Activated T-helper 2 cell treated with anti-CD3 and anti-CD28 coated beads, Interferon-gamma antibody, Interleukin-2, Interleukin-4, amounts not matched to agents 10 μg/mL and 5 μg/mL and 100 μg/mL, durations not matched to agents 14 hours and 24 hours and 36 hours (primary cell): ENCODE measurements around the gene ACSL4. TPM values are rescaled to one million over a fixed set of nuclear protein-coding genes. Genes with fewer than 3 reads are reported as not detected.

ENCODE experiments used
- DNase-seq: peaks from one replicate; pipeline ENCODE4 v3.0.0; 2021; ENCODE audit warnings: low spot score
- H3K27ac Mint-ChIP-seq: one replicate; pipeline ENCODE4 v1.8.0; 2021; ENCODE audit warnings: mixed read lengths
- H3K27me3 Mint-ChIP-seq: one replicate; pipeline ENCODE4 v1.8.0; 2021; ENCODE audit warnings: low read depth, mixed read lengths
- H3K36me3 Mint-ChIP-seq: one replicate; pipeline ENCODE4 v1.8.0; 2021; ENCODE audit warnings: low read depth, mixed read lengths
- H3K4me1 Mint-ChIP-seq: one replicate; pipeline ENCODE4 v1.8.0; 2021; ENCODE audit warnings: low read depth, mixed read lengths
- H3K4me3 Mint-ChIP-seq: one replicate; pipeline ENCODE4 v1.8.0; 2021; ENCODE audit warnings: low read depth, mild to moderate bottlenecking, moderate library complexity, mixed read lengths
- H3K9me3 Mint-ChIP-seq: one replicate; pipeline ENCODE4 v1.8.0; 2021; ENCODE audit warnings: mixed read lengths
- intact Hi-C: fragments of 100-400 bp; cut with micrococcal nuclease; formaldehyde crosslinking; loops from one replicate; pipeline ENCODE4 v1.15.1; 2023
- total RNA-seq: library from RNA; stranded (reverse); gene quantifications from 2 replicates; pipeline ENCODE4 v1.2.3, GENCODE V29; 2022

The ACSL4 gene
- total RNA-seq, 1 donor from 2014 or later, result 102 TPM

DNA sequence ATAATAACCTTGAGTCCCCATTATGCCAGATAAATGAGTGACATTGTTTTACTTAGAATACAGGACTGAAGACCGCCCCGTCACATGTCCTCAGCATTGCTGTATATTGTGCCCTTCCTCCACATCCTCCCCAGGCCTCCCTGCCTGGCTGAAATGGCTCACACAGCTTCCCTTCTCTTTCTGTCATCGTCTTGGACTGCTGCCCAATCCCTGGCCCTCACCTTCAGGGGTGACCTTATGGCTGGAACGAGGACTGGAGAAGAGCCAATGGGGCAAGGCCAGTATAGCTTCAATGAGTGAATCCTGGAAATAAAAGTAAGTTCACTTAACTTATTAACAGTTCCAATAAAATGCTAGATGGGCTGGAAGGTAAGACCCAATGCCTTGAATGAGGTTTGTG, 110.8 kb downstream of the ACSL4 start:
- Mint-ChIP-seq H3K27ac (no peak overlapping the region), H3K36me3 (no peaks in the 10 kb centered on the region), H3K27me3 (no peaks in the 10 kb centered on the region), H3K9me3 (no peaks in the 10 kb centered on the region), H3K4me3 (no peak overlapping the region), H3K4me1 (no peaks in the 10 kb centered on the region)
- intact Hi-C loops, result no loop called here
- no peak for DNase-seq

GRCh38 chrX:109619771-109620170, 113.3 kb downstream of the ACSL4 start:
- Mint-ChIP-seq H3K4me3 (no peak overlapping the region), H3K27ac (no peak overlapping the region), H3K9me3 (no peaks in the 10 kb centered on the region), H3K27me3 (no peaks in the 10 kb centered on the region), H3K36me3 (no peaks in the 10 kb centered on the region), H3K4me1 (no peaks in the 10 kb centered on the region)
- DNase-seq, result no peak
- intact Hi-C loops, result no loop called here

DNA sequence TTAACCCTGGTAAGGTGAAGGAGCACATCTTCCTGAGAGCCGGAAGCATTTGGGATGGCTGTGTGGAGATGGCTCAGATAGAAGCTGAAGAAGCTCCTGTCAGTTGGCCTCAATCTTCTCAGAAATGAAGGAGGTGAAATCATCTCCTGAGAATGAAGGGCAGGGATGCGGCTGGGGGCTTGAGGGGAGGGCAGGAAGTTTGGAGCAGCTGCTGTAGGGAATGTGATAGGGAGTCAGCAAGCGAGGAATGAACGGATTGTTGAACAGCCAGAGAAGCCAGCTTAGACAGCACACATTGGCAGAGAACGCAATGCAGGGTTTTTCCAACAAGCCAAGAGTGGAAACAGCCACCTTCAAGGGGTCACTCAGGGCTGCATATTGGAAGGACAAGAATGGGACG, 118.1 kb downstream of the ACSL4 start:
- Mint-ChIP-seq H3K4me1 (no peaks in the 10 kb centered on the region), H3K9me3 (no peaks in the 10 kb centered on the region), H3K27ac (no peak overlapping the region), H3K4me3 (no peak overlapping the region), H3K36me3 (no peaks in the 10 kb centered on the region), H3K27me3 (no peaks in the 10 kb centered on the region)
- DNase-seq, result no peak
- intact Hi-C loops, result no loop called here

- intact Hi-C loops, result no loop called here
- peaks cover 19% of the 10 kb centered on the region for H3K27me3 Mint-ChIP-seq
- H3K36me3 Mint-ChIP-seq, result no peaks in the 10 kb centered on the region
- DNase-seq, result no peak
- H3K4me3 Mint-ChIP-seq, result no peak overlapping the region
- no peak overlapping the region for H3K27ac Mint-ChIP-seq
- H3K4me1 Mint-ChIP-seq, result peaks cover 2% of the 10 kb centered on the region
- peaks cover 6% of the 10 kb centered on the region for H3K9me3 Mint-ChIP-seq
These were observed 131.6 kb downstream of the ACSL4 start for GRCh38 chrX:109601486-109601885.

- no peaks in the 10 kb centered on the region for H3K36me3 Mint-ChIP-seq
- DNase-seq, result no peak
- no peaks in the 10 kb centered on the region for H3K9me3 Mint-ChIP-seq
- no peak overlapping the region for H3K4me3 Mint-ChIP-seq
- peaks cover 12% of the 10 kb centered on the region for H3K27me3 Mint-ChIP-seq
- H3K4me1 Mint-ChIP-seq, result peaks cover 2% of the 10 kb centered on the region
- no peak overlapping the region for H3K27ac Mint-ChIP-seq
- intact Hi-C loops, result no loop called here
These were observed 132.8 kb downstream of the ACSL4 start for GRCh38 chrX:109600237-109600651.

GRCh38 chrX:109596015-109596414, 137.0 kb downstream of the ACSL4 start:
- H3K4me3 Mint-ChIP-seq, result no peak overlapping the region
- DNase-seq, result no peak
- intact Hi-C loops, result no loop called here
- H3K27ac Mint-ChIP-seq, result no peak overlapping the region
- H3K9me3 Mint-ChIP-seq, result no peaks in the 10 kb centered on the region
- peaks cover 2% of the 10 kb centered on the region for H3K4me1 Mint-ChIP-seq
- H3K27me3 Mint-ChIP-seq, result peaks cover 12% of the 10 kb centered on the region
- H3K36me3 Mint-ChIP-seq, result no peaks in the 10 kb centered on the region

Other genes with a start within 250 kb of the ACSL4 start
- gene NXT2, start 196.4 kb downstream of the ACSL4 start, total RNA-seq, result 11.2 and 11.5 TPM in 2 replicates
- 0.87 and 0.98 TPM in 2 replicates for gene KCNE5, start 108.1 kb downstream of the ACSL4 start, total RNA-seq